ENCODE results near the gene IZUMO2.

GRCh38 chr19:50190439-50190891, 27.4 kb upstream of the IZUMO2 start:
- TF ChIP-seq POLR2A (IDR thresholded peaks at IDR 0.05) (no peak), CTCF (IDR thresholded peaks at IDR 0.05) (no peak)
